Activated CD4-positive, CD25-positive, alpha-beta regulatory T cell (primary cell): ENCODE measurements around the gene CLPSL1.

Experiments used
- DNase-seq, 4 experiments: peaks; one replicate each; lab custom pipeline; 2025; lab: John Stamatoyannopoulos, UW

CLPSL1 gene

GRCh38 chr6:35795453-35796071, 14.7 kb downstream of the CLPSL1 start:
- DNase-seq: no peak

GRCh38 chr6:35796236-35796635, 15.4 kb downstream of the CLPSL1 start:
- no peak for DNase-seq

- DNase-seq: no peak
Measured at GRCh38 chr6:35797837-35798526, 17.2 kb downstream of the CLPSL1 start.

GRCh38 chr6:35798706-35799105, 17.9 kb downstream of the CLPSL1 start:
- no peak for DNase-seq

GRCh38 chr6:35801148-35801547, 20.3 kb downstream of the CLPSL1 start:
- DNase-seq: no peak

GRCh38 chr6:35804996-35805736, 24.3 kb downstream of the CLPSL1 start, which contains the start of gene LHFPL5:
Gene LHFPL5, plus strand, starts transcription at chr6:35805352. Its CDS starts 319 bp downstream, at chr6:35805671.
- peak in 2 of 4 experiments; percentile 13 to 19 for DNase-seq

GRCh38 chr6:35808688-35809087, 27.9 kb downstream of the CLPSL1 start:
- DNase-seq: no peak

- no peak for DNase-seq
Measured at GRCh38 chr6:35809809-35810208, 29.0 kb downstream of the CLPSL1 start.

GRCh38 chr6:35810971-35811698, 30.3 kb downstream of the CLPSL1 start:
- DNase-seq: no peak

GRCh38 chr6:35811699-35811995, 30.8 kb downstream of the CLPSL1 start:
- DNase-seq: no peak

GRCh38 chr6:35817515-35817914, 36.7 kb downstream of the CLPSL1 start:
- no peak for DNase-seq

- DNase-seq: no peak
Measured at GRCh38 chr6:35823601-35824000, 42.8 kb downstream of the CLPSL1 start.

GRCh38 chr6:35824552-35825192, 43.9 kb downstream of the CLPSL1 start:
- DNase-seq: no peak

GRCh38 chr6:35829306-35829705, 48.5 kb downstream of the CLPSL1 start:
- no peak for DNase-seq

GRCh38 chr6:35831257-35832007, 50.6 kb downstream of the CLPSL1 start:
- no peak for DNase-seq

- no peak for DNase-seq
Measured at GRCh38 chr6:35833536-35833935, 52.7 kb downstream of the CLPSL1 start.
